ENCODE data around the gene GDF2.

The GDF2 gene

DNA sequence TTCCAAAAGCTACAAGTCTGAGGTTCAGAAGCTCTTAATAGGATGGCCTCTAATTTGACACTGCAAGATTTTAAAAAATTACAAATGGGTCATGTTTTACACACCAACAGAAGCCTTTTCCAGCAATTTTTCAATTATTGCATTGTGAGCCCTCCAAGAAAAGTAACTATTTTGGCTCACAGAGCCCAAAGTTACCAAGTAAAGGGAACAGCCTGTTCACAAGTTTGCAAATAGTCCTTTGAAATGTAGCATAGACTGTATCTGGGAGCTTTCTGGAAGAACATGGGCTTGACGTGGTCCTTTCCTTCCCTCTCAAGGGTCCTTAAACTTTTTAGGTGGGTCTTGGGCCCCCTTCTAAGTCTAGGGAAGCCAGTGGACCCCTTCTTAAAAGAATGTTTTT is 23.5 kb upstream of the GDF2 start:
- Mint-ChIP-seq H3K9me3 (no peaks in the 10 kb centered on the region), H3K36me3 (ENCODE audit: low read depth) (no peaks in the 10 kb centered on the region), H3K27me3 (peaks cover 25% of the 10 kb centered on the region), H3K4me3 (no peak overlapping the region), H3K27ac (no peak overlapping the region), H3K4me1 (ENCODE audit: low read depth) (peaks cover 14% of the 10 kb centered on the region)
- DNase-seq: no peak

DNA sequence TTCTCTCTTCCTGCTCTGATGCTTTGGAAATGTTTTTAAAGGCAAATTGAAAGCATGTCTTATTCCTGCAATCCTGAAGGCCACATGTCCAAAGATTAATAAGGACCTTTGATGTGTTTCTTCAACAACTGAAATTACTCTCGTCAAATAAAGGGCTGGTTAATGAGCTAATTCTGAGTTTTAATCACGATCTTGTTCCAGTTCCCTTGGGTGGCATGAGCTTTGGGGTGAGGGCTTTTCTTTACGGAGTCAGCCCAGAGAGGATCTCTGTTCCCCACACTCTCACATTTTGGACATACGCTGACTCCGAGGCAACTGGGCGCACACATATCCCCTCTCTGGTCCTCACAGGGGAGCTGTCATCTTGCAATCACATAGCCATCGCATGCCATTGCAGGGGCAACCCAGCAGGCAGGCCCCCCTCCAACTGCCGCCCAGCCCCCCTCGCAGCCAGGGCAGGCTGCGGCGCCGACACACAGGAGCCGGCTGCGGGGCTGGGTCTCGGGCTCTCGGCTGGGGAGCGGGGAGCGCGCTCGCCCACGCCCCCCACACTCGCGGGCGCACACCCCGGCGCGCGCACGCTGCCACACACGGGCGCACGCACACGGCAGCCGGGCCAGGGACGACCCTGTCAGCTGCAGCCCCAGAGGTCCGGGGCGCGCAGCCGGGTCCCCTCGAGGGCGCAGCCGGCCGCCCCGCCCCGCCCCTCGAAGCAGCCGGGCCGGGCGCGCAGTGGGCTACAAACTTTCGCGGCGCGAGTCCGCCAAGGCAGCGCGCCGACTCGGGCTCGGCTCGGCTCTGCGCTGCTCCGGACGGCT is 22.4 kb upstream of the GDF2 start, which contains the start of gene GDF10:
Gene GDF10, plus strand, starts transcription at position 587 of the 818 bp plus-strand sequence. CDS start 455 bp downstream, outside the sequence.
- no peaks in the 10 kb centered on the region for H3K9me3 Mint-ChIP-seq
- H3K36me3 Mint-ChIP-seq (ENCODE audit: low read depth): no peaks in the 10 kb centered on the region
- peak within 1 kb of the TSS; percentile 67 for H3K4me3 Mint-ChIP-seq
- peak within 1 kb of the TSS; percentile 11 for H3K27ac Mint-ChIP-seq
- DNase-seq: peak; percentile 57
- H3K4me1 Mint-ChIP-seq (ENCODE audit: low read depth): peaks cover 14% of the 10 kb centered on the region
- H3K27me3 Mint-ChIP-seq: peaks cover 25% of the 10 kb centered on the region

DNA sequence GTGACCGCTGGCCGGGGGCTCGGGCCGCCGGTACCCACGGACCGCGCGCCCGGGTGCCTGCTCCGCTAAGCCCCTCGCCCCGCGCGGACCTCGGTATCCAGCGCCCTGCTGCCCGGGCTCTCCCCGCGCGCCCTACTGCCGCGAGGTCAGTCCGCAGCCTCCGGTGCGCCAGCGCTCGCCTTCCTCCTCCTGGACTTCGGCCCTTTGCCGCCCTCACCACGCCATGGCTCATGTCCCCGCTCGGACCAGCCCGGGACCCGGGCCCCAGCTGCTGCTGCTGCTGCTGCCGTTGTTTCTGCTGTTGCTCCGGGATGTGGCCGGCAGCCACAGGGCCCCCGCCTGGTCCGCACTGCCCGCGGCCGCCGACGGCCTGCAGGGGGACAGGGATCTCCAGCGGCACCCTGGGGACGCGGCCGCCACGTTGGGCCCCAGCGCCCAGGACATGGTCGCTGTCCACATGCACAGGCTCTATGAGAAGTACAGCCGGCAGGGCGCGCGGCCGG is 21.8 kb upstream of the GDF2 start:
- Mint-ChIP-seq H3K27me3 (peaks cover 25% of the 10 kb centered on the region), H3K4me3 (peak overlapping the region; percentile 67), H3K27ac (no peak overlapping the region), H3K4me1 (ENCODE audit: low read depth) (peaks cover 14% of the 10 kb centered on the region), H3K36me3 (ENCODE audit: low read depth) (no peaks in the 10 kb centered on the region), H3K9me3 (no peaks in the 10 kb centered on the region)
- no peak for DNase-seq

DNA sequence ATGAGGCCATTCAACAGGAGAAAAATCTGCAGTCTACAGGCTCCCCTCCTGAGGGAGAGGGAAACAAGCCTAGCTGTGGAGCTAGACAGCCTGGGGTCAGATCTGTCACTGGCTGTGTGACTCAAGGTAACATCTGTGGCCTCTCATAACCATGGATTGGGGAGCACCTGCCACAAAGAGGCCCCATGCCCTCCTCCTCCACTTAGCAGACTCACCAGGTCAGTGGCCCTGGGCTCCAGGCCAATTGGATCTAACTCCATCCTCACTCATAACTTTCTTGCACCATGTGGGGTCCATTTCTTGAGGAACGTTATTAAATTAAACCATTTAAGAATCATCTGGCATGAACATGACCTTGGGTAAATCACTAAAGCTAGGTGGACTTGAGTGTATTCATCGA is 20.4 kb upstream of the GDF2 start:
- peaks cover 17% of the 10 kb centered on the region for H3K4me1 Mint-ChIP-seq (ENCODE audit: low read depth)
- no peak overlapping the region for H3K27ac Mint-ChIP-seq

DNA sequence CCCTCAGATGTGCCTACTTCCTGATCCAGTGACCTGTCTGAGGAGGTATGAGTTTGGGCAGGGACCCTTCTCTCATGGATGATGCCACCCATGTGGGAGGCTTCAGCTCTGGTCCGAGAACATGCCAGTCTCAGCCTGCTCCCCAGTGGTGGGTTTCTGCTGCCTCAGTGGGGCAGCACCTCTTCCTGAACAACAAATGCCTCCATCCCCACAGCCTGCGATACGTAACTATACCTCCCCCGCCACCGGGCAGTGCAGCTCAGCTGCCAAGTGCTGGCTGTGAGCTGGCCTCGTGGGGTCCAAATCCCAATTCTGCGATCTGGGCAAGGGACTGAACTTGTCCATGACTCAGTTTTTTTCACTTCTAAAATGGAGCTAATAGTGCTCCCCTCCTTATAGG is 19.1 kb upstream of the GDF2 start:
- no peak overlapping the region for H3K4me3 Mint-ChIP-seq
- H3K27ac Mint-ChIP-seq: no peak overlapping the region
- DNase-seq: peak; percentile 29
- no peaks in the 10 kb centered on the region for H3K36me3 Mint-ChIP-seq (ENCODE audit: low read depth)
- no peaks in the 10 kb centered on the region for H3K9me3 Mint-ChIP-seq
- H3K4me1 Mint-ChIP-seq (ENCODE audit: low read depth): peaks cover 26% of the 10 kb centered on the region
- H3K27me3 Mint-ChIP-seq: peaks cover 22% of the 10 kb centered on the region

More for the DNA sequence above, 20.4 kb upstream of the GDF2 start:
- Mint-ChIP-seq H3K9me3 (no peaks in the 10 kb centered on the region), H3K4me3 (no peak overlapping the region), H3K36me3 (ENCODE audit: low read depth) (no peaks in the 10 kb centered on the region), H3K27me3 (peaks cover 25% of the 10 kb centered on the region)
- DNase-seq: peak; percentile 18

DNA sequence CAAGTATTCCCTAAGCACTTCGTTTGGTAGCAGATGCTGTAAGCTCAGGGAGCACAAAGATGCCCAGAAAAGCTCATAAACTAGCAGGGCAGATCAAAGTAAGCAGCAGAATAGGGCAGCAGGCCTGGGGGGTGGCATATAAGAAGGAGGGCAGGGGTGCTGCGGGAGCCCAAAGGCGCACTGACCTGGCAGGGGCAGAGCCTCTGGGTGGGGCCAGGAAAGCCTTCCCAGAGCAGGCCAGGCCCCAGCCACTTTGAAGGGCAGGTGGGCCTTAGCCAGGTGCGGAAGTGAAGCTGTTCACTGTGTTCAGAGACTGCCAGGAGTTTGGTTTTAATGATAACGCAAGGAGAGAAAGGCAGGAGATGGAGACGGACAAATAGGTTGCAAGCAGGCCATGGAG is 18.4 kb upstream of the GDF2 start:
- peak; percentile 22 for DNase-seq
- H3K27me3 Mint-ChIP-seq: peaks cover 20% of the 10 kb centered on the region
- H3K4me3 Mint-ChIP-seq: no peak overlapping the region
- no peaks in the 10 kb centered on the region for H3K9me3 Mint-ChIP-seq
- peaks cover 26% of the 10 kb centered on the region for H3K4me1 Mint-ChIP-seq (ENCODE audit: low read depth)
- H3K36me3 Mint-ChIP-seq (ENCODE audit: low read depth): no peaks in the 10 kb centered on the region
- H3K27ac Mint-ChIP-seq: no peak overlapping the region

DNA sequence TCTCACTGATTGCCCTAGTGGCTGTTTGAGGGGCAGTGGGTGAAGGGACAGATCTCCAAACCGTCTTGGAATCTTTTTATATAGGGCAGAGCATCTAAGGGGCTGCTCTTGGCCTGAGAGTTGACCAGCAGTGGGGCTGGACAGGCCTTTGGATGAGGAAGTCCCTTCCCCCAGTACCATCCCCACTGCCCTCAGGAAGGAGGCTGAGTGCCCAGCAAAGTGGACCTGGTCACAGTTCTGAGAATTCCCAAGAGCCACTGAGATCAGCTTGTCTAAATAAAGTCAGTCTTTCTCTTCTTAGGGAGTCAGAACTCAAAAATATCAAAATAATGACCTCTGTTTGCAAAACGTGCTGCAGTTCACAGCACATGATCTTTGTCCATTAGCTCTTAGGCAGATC is 16.7 kb upstream of the GDF2 start:
- Mint-ChIP-seq H3K36me3 (ENCODE audit: low read depth) (no peaks in the 10 kb centered on the region), H3K4me3 (no peak overlapping the region), H3K27ac (no peak overlapping the region), H3K27me3 (peaks cover 13% of the 10 kb centered on the region), H3K9me3 (no peaks in the 10 kb centered on the region), H3K4me1 (ENCODE audit: low read depth) (peaks cover 24% of the 10 kb centered on the region)
- DNase-seq: no peak

DNA sequence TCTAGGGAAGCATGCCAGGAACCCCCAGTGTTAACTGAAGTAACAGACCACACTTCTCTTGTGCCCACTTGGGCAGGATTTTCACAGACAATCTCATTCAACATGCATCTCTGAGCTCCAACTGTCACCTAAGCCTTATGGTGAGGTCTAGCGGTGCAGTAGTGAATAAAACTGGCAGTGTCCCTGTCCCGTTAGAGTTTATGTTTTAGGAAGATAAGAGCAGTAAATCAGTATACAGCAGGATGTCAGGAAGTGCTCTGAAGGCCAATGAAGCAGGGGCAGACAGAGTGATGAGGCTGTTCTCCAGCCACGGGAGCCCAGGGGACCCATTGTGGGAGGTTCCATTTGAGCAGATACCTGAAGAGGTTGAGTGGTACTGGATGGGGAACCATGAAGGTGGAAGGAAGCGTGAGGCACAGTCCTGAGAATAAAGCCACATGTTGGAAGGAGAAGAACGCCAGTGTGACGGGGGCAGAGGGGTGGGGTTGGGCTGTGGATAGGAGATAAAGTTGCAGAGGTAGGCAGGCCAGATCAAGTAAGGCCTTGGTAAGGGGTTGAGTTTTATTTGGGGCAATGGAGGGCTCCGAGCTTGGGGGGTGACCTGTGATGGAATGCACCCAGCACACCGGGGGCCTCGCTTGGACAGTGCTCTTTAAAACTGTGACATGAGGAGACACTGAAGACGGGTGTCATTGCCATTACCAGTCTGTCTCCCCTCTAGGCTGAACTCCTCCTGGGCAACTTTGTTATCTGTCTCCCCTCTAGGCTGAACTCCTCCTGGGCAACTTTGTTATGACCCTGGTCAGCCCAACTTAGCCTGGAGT is 15.7 kb upstream of the GDF2 start:
- H3K27ac Mint-ChIP-seq: no peak overlapping the region
- no peak overlapping the region for H3K4me3 Mint-ChIP-seq
- H3K27me3 Mint-ChIP-seq: peaks cover 7% of the 10 kb centered on the region
- H3K4me1 Mint-ChIP-seq (ENCODE audit: low read depth): peaks cover 30% of the 10 kb centered on the region
- H3K9me3 Mint-ChIP-seq: no peaks in the 10 kb centered on the region
- no peaks in the 10 kb centered on the region for H3K36me3 Mint-ChIP-seq (ENCODE audit: low read depth)
- no peak for DNase-seq

DNA sequence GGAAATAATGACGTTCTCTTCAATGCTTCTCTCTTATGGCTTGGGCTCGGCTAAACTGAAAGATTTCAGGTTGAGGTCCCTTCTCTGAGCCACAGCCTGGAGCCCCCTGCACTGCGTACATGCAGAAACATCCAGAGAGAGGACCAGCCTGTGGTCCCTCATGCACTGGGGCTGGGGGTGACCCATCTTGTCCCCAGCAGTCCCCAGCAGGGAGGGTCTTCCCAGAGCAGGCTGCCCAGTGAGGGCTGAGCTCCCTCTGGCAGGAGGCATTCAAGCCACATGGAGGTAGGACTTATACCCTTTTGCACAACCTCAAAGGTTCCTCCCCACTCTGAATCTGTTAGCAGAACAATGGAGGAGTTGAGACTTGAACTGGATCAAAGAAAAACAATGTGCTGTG is 14.9 kb upstream of the GDF2 start:
- no peak for DNase-seq
- H3K36me3 Mint-ChIP-seq (ENCODE audit: low read depth): no peaks in the 10 kb centered on the region
- peaks cover 33% of the 10 kb centered on the region for H3K4me1 Mint-ChIP-seq (ENCODE audit: low read depth)
- no peak overlapping the region for H3K27ac Mint-ChIP-seq
- H3K4me3 Mint-ChIP-seq: no peak overlapping the region
- H3K9me3 Mint-ChIP-seq: no peaks in the 10 kb centered on the region
- peaks cover under 1% of the 10 kb centered on the region for H3K27me3 Mint-ChIP-seq

DNA sequence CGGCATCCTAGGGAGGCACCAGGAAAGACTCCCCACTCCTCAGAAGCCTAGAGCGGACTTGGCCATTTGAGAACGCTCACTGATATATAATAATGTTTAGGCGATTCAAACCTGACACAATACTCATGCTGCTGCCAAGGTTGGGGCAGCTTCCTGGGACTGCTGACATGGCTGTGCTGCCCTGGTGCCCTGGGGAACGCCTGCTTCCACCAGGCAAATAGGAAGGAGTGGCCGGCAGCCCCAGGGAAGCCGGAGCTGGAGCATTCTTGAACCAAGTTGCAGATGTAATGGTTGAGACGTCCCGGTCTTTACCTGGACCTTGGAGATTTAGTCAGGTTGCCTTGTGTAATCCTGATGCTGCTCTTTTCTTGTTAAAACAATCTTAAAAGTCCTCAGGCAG is 13.5 kb upstream of the GDF2 start:
- Mint-ChIP-seq H3K27ac (no peak overlapping the region), H3K4me3 (no peak overlapping the region), H3K9me3 (no peaks in the 10 kb centered on the region), H3K27me3 (no peaks in the 10 kb centered on the region), H3K4me1 (ENCODE audit: low read depth) (peaks cover 32% of the 10 kb centered on the region), H3K36me3 (ENCODE audit: low read depth) (no peaks in the 10 kb centered on the region)
- no peak for DNase-seq

DNA sequence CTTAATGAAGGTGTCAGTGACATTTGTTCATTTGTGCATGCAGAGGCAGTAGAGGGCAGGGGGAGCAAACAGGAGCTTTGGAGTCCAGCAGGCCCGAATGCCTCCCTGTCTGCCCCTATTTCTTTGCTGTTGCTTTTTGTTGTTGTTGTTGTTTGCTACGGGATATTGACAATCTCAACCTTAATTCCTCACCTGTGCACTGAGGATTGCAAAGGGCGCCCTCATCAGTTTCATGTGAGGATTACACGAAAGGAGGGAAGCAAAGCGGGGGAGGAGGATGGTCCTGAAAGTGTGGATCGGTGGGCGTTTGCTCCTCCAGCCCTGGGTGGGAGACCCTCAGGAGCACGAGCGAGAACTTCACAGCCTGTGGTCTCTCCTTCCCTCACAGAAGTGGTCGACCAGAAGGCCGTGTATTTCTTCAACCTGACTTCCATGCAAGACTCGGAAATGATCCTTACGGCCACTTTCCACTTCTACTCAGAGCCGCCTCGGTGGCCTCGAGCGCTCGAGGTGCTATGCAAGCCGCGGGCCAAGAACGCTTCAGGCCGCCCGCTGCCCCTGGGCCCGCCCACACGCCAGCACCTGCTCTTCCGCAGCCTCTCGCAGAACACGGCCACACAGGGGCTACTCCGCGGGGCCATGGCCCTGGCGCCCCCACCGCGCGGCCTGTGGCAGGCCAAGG is 12.7 kb upstream of the GDF2 start:
- Mint-ChIP-seq H3K27me3 (no peaks in the 10 kb centered on the region), H3K27ac (no peak overlapping the region), H3K36me3 (ENCODE audit: low read depth) (no peaks in the 10 kb centered on the region), H3K4me3 (no peak overlapping the region), H3K9me3 (no peaks in the 10 kb centered on the region), H3K4me1 (ENCODE audit: low read depth) (peaks cover 32% of the 10 kb centered on the region)
- no peak for DNase-seq

DNA sequence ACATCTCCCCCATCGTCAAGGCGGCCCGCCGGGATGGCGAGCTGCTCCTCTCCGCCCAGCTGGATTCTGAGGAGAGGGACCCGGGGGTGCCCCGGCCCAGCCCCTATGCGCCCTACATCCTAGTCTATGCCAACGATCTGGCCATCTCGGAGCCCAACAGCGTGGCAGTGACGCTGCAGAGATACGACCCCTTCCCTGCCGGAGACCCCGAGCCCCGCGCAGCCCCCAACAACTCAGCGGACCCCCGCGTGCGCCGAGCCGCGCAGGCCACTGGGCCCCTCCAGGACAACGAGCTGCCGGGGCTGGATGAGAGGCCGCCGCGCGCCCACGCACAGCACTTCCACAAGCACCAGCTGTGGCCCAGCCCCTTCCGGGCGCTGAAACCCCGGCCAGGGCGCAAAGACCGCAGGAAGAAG is 12.2 kb upstream of the GDF2 start:
- no peak for DNase-seq
- Mint-ChIP-seq H3K4me3 (no peak overlapping the region), H3K27me3 (no peaks in the 10 kb centered on the region), H3K9me3 (no peaks in the 10 kb centered on the region), H3K4me1 (ENCODE audit: low read depth) (peaks cover 32% of the 10 kb centered on the region), H3K27ac (no peak overlapping the region), H3K36me3 (ENCODE audit: low read depth) (no peaks in the 10 kb centered on the region)

DNA sequence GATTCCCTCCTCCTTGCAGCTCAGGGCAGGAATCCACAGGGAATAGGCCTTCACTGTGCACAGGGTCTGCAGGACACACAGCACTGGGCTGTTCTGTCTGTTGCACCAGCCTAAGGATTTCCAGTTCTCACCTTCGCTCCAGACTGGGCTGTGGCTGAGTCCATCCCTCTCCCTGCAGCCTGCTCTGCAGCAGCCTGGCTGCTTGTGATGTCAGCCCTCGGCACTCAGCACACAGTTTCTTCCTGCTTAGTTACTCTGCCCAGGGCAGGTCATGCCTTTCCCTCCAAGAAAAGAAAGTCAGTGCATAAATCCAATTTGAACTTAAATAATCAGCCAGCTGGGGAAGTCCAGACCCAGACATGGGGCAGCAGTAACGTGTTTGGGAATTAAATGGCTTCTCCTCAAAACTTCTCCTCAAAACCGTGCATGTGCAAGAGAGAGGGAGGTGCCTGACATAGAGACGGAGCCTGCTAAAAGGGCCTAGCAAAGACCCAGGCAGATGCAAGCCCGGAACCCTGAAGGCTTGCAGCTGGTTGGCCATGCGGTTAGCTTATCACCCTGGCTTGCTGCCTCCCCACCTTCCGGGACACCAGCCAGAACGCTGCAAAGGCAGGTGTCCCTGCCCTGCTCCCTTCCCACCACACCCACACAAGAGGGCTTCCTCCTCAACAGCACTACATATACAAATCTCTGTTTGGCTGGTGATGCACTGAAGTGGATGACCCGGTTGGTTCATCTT is 10.9 kb upstream of the GDF2 start:
- Mint-ChIP-seq H3K27me3 (no peaks in the 10 kb centered on the region), H3K4me3 (no peak overlapping the region), H3K9me3 (no peaks in the 10 kb centered on the region), H3K36me3 (ENCODE audit: low read depth) (no peaks in the 10 kb centered on the region), H3K27ac (peak overlapping the region; percentile 83), H3K4me1 (ENCODE audit: low read depth) (peaks cover 32% of the 10 kb centered on the region)
- peak; percentile 61 for DNase-seq
